GM21360 (cell line): ENCODE results near the gene SVIL.
A peak's percentile ranks its signal among the peaks of the same experiment; 100 is the strongest.

Source experiments
- ATAC-seq: cut with Tn5 transposase; IDR thresholded peaks from one replicate; pipeline ENCODE4 v1.9.1; 2021; ENCODE audit warnings: mild to moderate bottlenecking, moderate library complexity; ENCODE audit not compliant: unreplicated experiment

Gene SVIL, protein sequence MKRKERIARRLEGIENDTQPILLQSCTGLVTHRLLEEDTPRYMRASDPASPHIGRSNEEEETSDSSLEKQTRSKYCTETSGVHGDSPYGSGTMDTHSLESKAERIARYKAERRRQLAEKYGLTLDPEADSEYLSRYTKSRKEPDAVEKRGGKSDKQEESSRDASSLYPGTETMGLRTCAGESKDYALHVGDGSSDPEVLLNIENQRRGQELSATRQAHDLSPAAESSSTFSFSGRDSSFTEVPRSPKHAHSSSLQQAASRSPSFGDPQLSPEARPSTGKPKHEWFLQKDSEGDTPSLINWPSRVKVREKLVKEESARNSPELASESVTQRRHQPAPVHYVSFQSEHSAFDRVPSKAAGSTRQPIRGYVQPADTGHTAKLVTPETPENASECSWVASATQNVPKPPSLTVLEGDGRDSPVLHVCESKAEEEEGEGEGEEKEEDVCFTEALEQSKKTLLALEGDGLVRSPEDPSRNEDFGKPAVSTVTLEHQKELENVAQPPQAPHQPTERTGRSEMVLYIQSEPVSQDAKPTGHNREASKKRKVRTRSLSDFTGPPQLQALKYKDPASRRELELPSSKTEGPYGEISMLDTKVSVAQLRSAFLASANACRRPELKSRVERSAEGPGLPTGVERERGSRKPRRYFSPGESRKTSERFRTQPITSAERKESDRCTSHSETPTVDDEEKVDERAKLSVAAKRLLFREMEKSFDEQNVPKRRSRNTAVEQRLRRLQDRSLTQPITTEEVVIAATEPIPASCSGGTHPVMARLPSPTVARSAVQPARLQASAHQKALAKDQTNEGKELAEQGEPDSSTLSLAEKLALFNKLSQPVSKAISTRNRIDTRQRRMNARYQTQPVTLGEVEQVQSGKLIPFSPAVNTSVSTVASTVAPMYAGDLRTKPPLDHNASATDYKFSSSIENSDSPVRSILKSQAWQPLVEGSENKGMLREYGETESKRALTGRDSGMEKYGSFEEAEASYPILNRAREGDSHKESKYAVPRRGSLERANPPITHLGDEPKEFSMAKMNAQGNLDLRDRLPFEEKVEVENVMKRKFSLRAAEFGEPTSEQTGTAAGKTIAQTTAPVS (N-terminal part only)

DNA sequence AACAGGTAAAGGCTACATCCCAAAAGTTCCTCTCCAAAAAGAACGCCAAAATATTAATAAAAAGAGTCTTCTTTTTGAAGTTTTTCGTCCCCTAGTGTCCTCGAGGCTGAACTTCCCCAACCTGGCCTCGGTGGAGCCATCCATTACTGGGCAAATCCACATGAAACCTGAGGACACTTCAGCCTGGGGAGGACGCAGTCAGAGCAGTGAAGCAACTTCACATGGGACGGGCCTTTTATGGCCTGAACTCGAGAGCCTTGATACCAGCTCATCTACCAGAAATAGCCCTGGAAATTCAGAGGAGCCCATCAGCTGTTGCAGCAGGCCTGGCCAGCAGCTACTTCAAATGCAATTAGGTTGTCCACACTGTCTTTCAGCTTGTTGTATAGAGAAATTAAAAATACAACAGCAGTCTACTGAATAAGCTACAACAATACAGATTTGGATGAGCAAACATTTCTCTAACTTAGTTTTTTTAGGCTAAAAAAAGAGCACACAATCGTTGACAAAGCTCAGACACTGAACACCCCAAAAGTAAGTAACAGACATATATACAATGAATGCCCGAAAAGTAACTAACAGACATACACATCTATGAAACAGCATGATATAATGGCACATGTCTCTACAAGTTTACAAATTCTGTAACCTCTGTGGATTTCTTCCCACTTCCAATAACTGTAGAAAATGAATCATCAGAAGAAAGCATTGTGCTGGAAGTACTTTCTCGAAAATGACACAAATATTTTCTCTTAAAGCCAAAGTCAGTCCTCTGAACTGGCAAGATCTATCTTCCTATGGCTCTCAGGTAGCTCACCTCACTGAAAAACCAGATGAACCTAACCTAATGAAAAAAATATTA lies at the start of gene SVIL:
Gene SVIL (minus strand): TSS at position 208 of the 862 bp plus-strand sequence. CDS start 79,913 bp downstream, outside the sequence.
- ATAC-seq, result no peak

DNA sequence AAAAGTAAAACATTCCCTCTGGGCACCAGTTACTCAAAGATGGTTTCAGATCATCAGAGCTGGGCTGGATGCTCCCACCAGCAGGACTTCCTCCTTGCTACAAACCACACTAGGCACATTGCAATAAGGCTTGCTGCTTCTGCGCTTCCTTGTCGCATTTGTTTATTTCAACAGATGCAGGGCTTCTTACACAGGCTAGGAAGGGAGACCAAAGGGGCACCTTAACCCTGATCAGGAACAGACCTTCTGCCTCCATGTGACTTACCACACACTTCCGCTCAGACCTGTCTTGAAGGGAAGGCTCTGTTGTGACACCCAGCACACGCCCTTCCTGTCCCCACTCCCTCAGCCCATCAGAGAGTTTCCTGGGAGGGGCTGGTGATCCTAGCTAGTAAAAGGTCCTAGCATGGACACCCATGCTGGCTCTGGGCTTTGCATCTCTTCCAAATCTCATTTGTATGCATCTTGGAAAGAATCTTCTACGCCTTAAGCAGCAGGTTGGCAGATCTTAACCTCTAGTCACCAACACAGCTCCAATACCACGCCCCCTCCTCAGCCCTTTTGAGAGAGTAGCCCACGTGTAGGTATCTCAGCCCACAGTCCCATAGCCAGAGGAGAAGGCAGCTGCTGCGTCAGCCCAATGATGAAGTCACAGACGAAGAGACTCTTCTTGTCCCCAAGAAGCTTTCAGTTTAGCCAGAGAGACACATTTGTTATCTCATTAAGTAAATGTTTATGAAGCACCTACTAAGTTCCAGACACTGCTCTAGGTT lies 47.1 kb upstream of the SVIL start:
- no peak for ATAC-seq

DNA sequence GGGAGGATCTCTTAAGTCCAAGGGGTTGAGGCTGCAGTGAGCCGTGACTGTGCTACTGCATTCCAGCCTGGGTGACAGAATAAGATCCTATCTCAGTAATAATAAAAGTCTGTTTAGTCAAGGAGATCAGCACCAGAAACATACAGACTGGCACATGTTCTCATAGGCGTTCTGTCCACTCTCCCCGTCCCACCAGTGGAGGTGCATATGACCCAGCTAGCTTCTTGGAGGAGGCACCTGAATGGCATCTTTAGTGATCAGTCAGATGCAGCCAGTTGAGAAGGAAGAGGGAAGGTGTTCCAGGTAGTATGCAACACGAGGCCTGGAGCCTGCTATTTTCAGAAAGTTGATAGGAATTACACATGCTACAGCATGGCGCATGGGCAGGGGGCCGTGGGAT lies 45.3 kb upstream of the SVIL start:
- ATAC-seq, result no peak

DNA sequence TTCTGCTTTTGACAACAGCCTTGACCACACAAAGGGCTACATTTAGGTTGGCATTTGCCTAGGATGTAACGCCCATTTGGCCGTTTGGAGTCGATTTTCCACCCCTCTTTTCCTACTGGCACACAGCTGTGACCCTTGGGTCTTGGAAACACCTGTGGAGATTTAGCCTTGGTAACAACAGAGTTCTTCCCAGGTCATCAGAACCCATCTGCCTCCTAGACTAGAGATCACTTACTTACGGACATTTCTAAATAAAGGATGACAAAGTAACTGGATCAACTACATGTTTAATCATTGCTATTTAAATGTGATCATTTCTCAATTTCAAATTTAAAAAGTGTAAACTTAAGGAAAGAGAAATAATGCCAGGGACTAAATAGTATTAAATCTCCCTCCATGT lies 42.0 kb upstream of the SVIL start:
- ATAC-seq, result no peak

DNA sequence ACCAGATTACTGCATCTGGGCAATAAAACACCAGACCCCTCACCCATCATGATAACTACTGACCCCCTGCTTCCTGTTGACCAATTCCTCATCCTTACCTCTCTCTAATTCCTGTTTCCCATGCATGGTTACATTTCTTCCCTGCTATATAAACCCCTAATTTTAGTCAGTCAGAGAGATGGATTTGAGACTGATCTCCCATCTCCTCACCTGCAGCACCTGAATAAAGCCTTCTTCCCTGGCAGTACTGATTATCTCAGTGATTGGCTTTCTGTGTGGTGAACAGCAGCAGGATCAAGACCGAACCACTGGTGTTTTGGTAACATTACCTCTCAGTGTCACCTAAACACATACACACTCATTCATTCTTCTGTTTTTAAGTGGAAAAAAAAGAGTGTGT lies 41.2 kb upstream of the SVIL start:
- ATAC-seq, result no peak

DNA sequence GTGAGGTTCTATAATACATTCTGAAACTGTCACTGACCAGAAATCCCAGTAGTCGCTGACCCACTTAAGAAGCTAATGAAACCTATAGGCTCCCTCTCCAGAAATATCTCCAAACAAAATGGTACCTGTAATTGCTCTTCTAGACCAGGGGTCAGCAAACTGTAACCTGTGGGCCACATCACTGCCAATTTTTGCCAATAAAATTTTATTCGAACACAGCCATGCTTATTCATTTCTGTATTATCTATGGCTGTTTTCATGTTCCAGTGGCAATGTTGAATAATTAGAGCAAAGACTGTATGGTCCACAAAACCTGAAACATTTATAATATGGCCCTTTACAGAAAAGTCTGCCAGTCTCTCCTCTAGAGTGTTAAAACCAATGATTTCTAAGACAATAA lies 37.2 kb upstream of the SVIL start:
- no peak for ATAC-seq

DNA sequence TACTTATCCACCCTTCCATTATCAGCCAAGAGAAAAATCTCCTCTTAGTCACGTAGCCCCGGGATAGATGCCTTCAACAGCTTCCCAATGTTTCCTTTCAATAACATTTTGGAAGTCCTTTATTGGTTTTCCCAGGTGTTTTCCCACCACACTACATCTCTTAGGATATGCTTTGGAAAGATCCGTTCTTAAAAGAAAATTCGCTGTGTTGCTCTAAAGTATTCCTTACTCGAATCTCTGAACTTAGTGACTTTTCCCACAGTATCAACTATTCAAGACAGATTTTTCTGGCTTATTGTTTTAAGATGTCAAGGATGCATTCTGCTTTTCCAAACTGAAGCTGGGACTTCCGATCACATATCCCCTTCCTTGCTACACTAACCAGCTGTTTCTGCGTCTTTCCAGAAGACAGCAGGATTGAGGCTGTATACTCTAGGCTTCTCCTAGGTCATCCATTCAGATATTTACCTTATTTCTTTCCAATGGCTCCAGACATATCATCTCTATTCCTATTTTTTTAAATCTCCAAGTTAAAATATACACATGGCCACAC lies 36.5 kb upstream of the SVIL start:
- no peak for ATAC-seq

DNA sequence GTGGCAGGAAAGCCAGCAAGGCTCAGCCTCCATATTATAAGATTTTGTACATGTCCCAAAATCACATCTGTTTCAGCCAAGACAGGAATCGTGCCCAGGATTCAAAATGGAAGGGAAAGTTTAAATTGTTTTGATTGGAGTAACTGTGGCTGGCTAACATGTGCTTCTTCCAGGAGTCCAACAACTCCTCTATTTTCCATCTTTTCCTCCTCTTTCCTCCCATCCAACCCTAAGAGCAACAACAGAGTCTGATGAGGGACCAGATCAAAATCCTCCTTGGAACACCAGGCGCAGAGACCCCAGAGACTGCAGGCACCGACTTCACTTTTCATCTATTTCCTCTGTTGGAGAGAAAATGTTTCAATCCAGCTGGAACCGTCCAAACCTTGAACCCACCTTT lies 36.0 kb upstream of the SVIL start:
- ATAC-seq, result no peak

DNA sequence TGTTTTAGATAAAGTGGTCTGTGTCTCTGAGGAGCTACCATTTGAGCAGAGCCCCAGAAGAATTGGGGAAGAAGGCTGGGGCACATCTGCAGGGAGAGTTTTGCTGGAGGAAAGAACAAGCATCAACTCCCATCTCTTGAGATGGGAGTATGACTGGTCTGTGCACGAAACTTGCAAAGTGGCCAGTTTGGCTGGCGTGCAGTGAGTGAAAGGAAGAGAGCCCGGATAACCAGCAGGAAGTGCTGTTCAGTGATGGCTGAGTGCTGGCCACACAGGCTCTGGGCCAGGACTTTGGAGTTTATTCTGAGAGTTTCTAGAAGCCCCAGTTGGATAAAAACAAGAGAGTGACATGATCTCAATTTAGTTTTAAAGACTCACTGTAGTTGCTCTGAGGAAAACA lies 34.4 kb upstream of the SVIL start:
- ATAC-seq, result no peak

DNA sequence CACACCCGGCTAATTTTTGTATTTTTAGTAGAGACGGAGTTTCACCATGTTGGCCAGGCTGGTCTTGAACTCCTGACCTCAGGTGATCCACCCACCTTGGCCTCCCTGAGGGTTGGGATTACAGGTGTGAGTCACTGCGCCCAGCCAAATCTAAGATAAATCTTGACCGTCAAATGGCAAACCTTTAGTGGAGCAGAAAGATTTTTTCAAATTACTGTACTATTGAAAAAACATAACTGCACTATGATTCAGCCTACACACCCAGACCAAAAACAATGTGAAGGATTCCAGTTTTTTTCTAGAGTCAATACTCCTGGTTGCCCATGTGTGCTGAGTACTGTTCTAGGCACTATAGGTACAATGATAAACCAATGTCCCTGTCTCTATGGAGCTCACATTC lies 33.9 kb upstream of the SVIL start:
- ATAC-seq, result no peak

DNA sequence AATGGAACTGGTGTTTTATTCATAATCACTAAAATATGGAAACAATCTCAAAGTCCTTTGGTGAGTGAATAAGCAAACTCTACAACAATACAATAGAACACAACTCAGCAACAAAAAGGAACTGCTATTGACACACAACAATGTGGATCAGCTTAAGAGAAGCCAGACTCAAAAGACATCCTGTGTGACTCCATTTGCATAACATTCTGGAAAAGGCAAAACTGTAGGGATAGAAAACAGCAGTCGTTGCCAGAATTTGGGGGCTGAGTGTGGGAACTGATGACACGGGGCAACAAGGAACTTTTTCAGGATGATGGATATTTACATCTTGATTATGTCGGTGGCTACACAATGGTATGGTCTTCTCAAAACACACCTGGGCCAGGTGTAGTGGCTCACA lies 32.4 kb upstream of the SVIL start:
- ATAC-seq, result no peak

DNA sequence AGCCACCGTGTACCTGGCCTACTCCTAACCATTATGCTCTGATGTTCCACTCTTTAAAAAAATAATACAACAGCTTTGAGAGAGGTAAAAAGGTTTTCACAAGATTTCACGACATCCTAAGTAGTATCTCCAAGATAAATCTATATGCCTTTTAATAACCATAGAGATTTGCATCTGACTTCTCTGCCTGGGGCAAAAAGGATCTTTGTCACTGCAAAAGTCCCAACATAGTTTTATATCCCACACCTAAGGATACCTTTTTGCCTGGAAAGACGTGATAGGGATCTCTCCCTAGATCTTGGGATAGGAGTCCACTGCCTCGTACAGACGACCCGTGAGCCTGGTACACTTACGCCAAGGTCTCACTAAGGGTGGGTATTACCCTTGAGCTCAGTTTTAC lies 31.4 kb upstream of the SVIL start:
- no peak for ATAC-seq

DNA sequence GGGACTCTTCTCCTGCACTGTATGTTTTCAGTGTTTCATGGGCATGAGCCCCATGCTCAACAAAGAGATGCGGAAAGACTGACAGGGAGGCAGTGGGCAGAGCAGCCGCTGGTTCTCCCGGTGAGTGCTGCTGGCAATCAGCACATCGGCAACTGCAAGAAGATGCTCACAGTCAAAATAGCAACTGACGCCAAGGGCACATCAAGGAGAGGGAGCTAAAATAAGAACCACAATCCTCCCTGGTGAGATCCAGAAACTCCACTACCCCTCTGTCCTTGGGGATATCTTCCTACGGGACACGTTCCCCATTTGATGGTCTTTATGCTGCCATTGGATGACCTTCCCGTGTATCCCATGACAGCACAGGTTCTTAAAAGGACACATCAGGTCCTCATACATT lies 28.9 kb upstream of the SVIL start:
- no peak for ATAC-seq

DNA sequence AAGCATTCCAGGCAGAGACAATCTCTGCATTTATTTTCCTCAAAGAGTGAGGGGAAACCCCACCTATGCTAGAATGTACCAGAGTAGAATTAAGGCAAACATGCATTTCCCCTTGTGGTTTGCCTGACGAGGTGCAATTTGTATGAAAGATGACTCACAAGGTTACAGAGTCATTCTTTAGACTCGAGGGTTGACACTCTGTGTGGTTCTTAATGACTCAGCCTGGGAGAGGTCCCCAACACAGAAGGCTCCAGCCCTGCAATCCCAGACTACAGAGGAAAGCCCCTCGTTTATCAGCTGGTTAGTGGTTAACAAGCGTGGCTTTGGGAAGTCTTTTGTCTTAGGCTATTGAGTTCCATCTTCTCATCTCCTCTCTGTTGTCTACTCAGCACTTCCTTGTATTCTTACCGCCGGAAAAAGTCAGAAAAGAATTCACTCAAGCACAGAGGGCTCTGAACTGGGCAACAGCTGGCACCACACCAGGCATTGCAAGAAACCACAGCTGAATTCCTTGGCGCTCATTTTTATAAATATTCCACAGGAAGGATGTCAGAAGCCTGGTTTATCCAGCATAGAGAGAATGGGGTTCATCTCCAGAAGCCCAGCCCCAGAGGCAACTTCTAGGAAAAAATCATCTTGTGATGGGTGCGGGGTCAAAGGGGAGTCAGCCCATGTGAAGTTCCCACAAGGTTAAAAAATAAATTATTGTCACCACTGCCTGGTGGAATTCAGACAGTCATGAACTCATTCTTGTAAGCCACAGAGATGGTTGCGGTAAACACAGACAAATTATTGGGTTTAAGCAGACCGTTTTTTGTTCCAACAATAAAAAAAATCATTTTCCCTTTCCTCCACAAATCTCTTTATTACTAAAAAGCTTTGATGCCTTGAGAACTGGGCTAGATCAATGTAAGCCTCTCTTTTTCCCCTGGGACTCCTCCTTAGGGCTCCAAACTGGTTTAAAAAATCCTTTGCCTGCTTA lies 24.5 kb upstream of the SVIL start:
- peak; percentile 99 for ATAC-seq

DNA sequence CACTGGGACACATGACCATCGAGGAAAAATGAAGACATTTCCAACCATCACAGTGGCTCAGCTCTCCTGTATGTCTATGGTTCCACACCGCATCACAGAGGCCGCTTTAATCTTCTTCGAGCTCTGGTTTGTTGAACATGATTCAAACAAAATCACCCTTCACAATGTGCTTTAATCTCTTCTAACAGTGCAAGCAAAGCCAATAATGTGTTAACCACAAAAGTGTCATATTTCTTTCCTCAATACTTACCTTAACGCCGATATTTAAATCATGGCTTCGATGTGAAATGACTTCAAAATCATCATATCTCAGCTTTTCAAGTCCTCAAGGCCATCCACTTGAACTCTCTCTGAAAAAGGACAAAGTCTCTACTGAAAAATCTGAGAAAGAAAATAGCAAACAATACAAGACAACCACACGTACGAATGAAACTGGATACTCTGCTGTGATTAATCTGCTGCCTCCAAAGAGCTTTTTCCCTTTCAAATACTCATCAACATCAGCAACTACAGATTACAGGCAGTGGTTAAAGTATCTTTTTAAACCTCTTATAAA lies 23.0 kb upstream of the SVIL start:
- ATAC-seq, result no peak

DNA sequence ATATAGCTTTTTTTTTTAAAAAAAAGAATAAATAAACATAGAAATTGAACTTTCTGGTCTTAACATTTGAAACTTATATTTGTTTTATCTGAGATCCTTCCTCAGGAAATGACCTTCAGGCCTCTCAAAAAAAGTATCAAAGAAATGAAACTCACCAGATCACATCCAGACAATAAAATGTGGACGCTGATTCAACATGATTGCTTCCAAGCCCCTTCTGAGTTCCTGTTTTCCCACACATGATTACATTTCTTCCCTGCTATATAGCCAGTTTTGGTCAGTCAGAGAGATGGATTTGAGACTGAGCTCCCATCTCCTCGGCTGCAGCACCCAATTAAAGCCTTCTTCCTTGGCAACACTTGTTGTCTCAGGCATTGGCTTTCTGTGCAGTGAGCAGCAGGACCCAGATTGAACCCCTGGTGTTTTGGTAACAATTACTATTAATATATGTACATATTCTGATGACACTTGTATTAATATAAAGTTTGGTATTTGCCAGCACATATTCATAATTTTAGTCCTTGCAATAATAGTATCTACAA lies 21.8 kb upstream of the SVIL start:
- no peak for ATAC-seq

DNA sequence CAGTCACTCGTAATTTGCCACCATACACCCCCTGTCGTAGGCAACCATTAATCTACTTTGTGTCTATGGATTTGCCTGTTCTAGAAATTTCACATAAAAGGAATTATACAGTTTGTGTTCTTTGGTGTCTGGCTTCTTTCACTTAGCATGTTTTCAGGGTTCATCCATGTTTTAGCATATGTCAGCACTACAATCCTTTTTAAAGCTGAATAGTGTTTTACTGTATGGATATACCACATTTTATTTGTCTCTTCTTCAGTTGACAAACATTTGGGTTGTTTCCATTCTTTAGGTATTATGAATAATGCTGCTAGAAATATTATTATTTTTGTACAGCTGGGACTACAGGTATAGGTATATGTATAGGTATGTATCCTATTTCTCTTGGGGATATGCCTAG lies 17.4 kb upstream of the SVIL start:
- no peak for ATAC-seq

DNA sequence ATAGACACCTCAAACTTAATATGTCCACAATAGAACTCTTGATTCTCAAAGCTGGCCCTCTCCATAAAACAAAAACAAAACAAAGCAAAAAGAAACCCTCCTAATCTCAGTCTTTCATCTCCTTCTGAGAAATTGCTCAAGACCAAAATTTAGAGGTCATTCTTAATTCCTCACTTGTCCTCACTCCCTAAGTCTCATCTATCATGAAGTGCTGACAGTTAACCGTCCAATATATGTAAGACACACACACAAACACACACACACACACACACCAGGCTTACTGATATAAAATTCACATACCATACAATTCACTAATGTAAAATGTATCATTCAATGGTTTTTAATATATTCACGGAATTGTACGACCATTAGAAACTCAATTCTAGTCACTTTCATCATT lies 17.0 kb upstream of the SVIL start:
- ATAC-seq, result no peak
